AG20443 (cell line): ENCODE results near the gene PERP.
A peak's percentile ranks its signal among the peaks of the same experiment; 100 is the strongest.
"Not testable (repeated sequence)": the region's sequence is repeated elsewhere in the genome, so short reads cannot be mapped to it uniquely, and the experiment has no call there.

ENCODE experiments used
- DNase-seq: peaks from one replicate; pipeline ENCODE4 v3.0.0; 2012; ENCODE audit warnings: low spot score, mixed read lengths

The PERP gene

GRCh38 chr6:138105446-138105845 lies 1.8 kb downstream of the PERP start:
- no peak for DNase-seq

- DNase-seq, result no peak
Observed at GRCh38 chr6:138104618-138105213, 2.5 kb downstream of the PERP start.

GRCh38 chr6:138103871-138104270 lies 3.3 kb downstream of the PERP start:
- no peak for DNase-seq

- DNase-seq, result no peak
Observed at GRCh38 chr6:138101946-138102731, 5.1 kb downstream of the PERP start.

- DNase-seq, result peak; percentile 60
Observed at GRCh38 chr6:138099832-138100231, 7.4 kb downstream of the PERP start.

- DNase-seq, result no peak
Observed at GRCh38 chr6:138098306-138098705, 8.9 kb downstream of the PERP start.

- no peak for DNase-seq
Observed at GRCh38 chr6:138094260-138094659, 13.0 kb downstream of the PERP start.

- DNase-seq, result no peak
Observed at GRCh38 chr6:138093632-138094031, 13.6 kb downstream of the PERP start.

GRCh38 chr6:138092686-138093085 lies 14.5 kb downstream of the PERP start:
- no peak for DNase-seq

- DNase-seq, result no peak
Observed at GRCh38 chr6:138089325-138089724, 17.9 kb downstream of the PERP start.

GRCh38 chr6:138088326-138088762 lies 18.9 kb downstream of the PERP start:
- DNase-seq, result peak; percentile 72

- no peak for DNase-seq
Observed at GRCh38 chr6:138087593-138088325, 19.5 kb downstream of the PERP start.

GRCh38 chr6:138086573-138087196 lies 20.5 kb downstream of the PERP start:
- no peak for DNase-seq

- no peak for DNase-seq
Observed at GRCh38 chr6:138085839-138086222, 21.4 kb downstream of the PERP start.

- no peak for DNase-seq
Observed at GRCh38 chr6:138084904-138085838, 22.0 kb downstream of the PERP start.

GRCh38 chr6:138082232-138082631 lies 25.0 kb downstream of the PERP start:
- no peak for DNase-seq

- DNase-seq, result not testable (repeated sequence)
Observed at GRCh38 chr6:138079556-138079955, 27.7 kb downstream of the PERP start.

- DNase-seq, result no peak
Observed at GRCh38 chr6:138078491-138078890, 28.7 kb downstream of the PERP start.

GRCh38 chr6:138073264-138073663 lies 34.0 kb downstream of the PERP start:
- DNase-seq, result no peak

- DNase-seq, result no peak
Observed at GRCh38 chr6:138063726-138064125, 43.5 kb downstream of the PERP start.

- no peak for DNase-seq
Observed at GRCh38 chr6:138054982-138055381, 52.2 kb downstream of the PERP start.
